AG04449 (cell line): ENCODE data around the gene TMTC3.
"Not testable (repeated sequence)": the region's sequence is repeated elsewhere in the genome, so short reads cannot be mapped to it uniquely, and the experiment has no call there.

Source experiments
- CTCF ChIA-PET: fragments of 350-600 bp; formaldehyde crosslinking; extraction: SDS; loops from one replicate; lab custom pipeline; 2021; ENCODE audit warnings: antibody characterized with exemption; lab: Yijun Ruan, JAX
- POLR2A ChIA-PET: fragments of 400-600, 350-600 bp; formaldehyde crosslinking; extraction: SDS; loops from one replicate; lab custom pipeline; 2020; ENCODE audit warnings: antibody characterized with exemption, inconsistent platforms; lab: Yijun Ruan, JAX
- DNase-seq: peaks from one replicate; pipeline ENCODE4 v3.0.0-alpha.2; 2010; ENCODE audit warnings: low read depth, low spot score
- H3K4me3 ChIP-seq: 2 replicates; pipeline ENCODE4 v1.5.1; 2011; ENCODE audit warnings: low read depth, mild to moderate bottlenecking, control low read depth, low read length
- CTCF ChIP-seq: IDR thresholded peaks from one replicate; pipeline ENCODE4 v1.5.1; 2011; ENCODE audit warnings: mild to moderate bottlenecking, moderate library complexity, low read length, control low read depth, inconsistent platforms; ENCODE audit not compliant: insufficient read depth; ENCODE audit errors: missing control alignments

TMTC3 gene

GRCh38 chr12:88122666-88123065 is 19.4 kb upstream of the TMTC3 start:
- CTCF ChIA-PET, result no interaction called here
- no peak for DNase-seq
- H3K4me3 ChIP-seq, result no peak overlapping the region
- POLR2A ChIA-PET, result no interaction called here
- no peak for TF ChIP-seq CTCF

- ChIA-PET POLR2A (no interaction called here), CTCF (no interaction called here)
- TF ChIP-seq CTCF, result no peak
- H3K4me3 ChIP-seq, result no peak overlapping the region
- no peak for DNase-seq
Measured at GRCh38 chr12:88127099-88127498, 15.0 kb upstream of the TMTC3 start.

- POLR2A ChIA-PET, result no interaction called here
Measured at GRCh38 chr12:88127855-88128254, 14.3 kb upstream of the TMTC3 start.

GRCh38 chr12:88132392-88132791 is 9.7 kb upstream of the TMTC3 start:
- CTCF ChIA-PET, result no interaction called here
- TF ChIP-seq CTCF, result no peak
- no peak overlapping the region for H3K4me3 ChIP-seq
- POLR2A ChIA-PET, result interaction anchor here (0.9 kb wide), 1 partner anchor 10 kb away, joined by 3 read pairs; the partner anchor contains the start of gene TMTC3
- no peak for DNase-seq

More at GRCh38 chr12:88127855-88128254, 14.3 kb upstream of the TMTC3 start:
- no peak overlapping the region for H3K4me3 ChIP-seq
- DNase-seq, result no peak
- TF ChIP-seq CTCF, result no peak
- CTCF ChIA-PET, result interaction anchor here (1.2 kb wide), 1 partner anchor 15 kb away, joined by 4 read pairs; no protein-coding TSS in a partner anchor

- CTCF ChIA-PET, POLR2A ChIA-PET, H3K4me3 ChIP-seq, DNase-seq: not testable (repeated sequence)
Measured at GRCh38 chr12:88133181-88133580, 8.9 kb upstream of the TMTC3 start.

- H3K4me3 ChIP-seq, POLR2A ChIA-PET, CTCF ChIA-PET, DNase-seq: not testable (repeated sequence)
Measured at GRCh38 chr12:88139711-88140110, 2.4 kb upstream of the TMTC3 start.

GRCh38 chr12:88141425-88141773 is 708 bp upstream of the TMTC3 start:
- peak overlapping the region; percentile 79 for H3K4me3 ChIP-seq
- ChIA-PET POLR2A (interaction anchor here (0.6 kb wide), 1 partner anchor 438 kb away, joined by 3 read pairs; the partner anchor contains the start of gene KITLG), CTCF (interaction anchor here (0.8 kb wide), 1 partner anchor 984 kb away, joined by 3 read pairs; no protein-coding TSS in a partner anchor)
- no peak for DNase-seq
- TF ChIP-seq CTCF, result no peak
